HG02943 (cell line): ENCODE measurements around the gene TSPAN4.

Experiments
- ATAC-seq: cut with Tn5 transposase; IDR thresholded peaks from one replicate; pipeline ENCODE4 v1.9.1; 2021; ENCODE audit warnings: mild to moderate bottlenecking, low read depth, moderate library complexity; ENCODE audit not compliant: unreplicated experiment

The TSPAN4 gene

DNA sequence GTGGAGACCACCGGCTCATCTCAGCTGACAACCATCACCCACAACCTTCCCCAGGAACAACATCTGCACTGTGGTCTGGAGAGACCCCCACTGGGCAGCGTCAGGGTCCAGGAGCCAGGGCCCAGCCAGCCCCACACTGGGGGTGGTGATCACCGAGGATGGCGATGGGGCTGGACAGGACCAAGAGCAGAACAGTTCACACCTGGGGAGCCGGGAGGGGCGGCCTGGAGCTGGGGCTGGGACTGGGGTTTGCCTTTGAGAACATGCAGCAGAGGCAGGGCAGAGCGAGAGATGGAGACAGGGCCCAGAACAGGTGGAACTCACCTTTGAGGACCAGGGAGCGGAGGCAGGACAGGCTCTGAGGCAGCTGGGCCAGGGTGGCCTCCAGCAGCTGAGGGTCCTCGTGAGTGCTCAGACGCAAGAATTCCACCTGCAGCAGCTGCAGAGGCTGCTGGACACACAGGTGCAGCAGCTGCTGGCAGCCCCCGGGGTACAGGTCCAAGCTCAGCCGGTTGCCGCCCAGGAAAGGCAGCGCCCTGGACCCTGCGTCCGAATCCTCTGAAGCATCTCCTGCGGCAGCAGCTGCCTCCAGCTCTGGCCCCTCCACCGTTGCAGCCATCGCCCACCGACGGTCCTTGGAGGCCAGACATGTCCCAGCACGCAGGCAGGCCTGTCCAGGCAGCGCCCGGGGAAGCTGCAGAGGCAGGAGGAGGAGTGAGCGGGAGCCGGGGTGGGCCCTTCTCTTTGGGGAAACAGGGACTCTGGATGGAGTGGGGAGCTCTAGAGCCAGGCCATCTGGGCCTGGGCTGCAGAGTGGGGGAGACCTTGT lies 38.7 kb upstream of the TSPAN4 start:
- ATAC-seq = no peak

DNA sequence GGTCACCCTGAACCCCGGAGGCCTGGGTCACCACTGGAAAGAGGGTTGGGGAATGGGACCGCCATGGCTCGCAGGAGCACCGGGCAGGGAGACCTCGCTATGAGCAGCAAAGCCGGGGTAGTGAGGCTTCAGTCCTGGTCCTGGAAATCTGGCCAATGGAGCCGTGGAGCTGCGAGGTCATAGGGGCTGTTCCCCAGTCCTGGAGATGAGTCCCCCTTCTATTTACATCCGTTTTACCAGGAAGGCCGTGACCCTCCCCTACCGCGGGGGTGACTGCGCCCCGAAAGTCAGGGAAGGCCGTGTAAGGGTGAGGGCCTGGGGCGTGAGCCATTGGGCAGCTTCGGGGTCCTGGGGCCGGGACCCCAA lies 38.1 kb upstream of the TSPAN4 start:
- ATAC-seq = no peak

DNA sequence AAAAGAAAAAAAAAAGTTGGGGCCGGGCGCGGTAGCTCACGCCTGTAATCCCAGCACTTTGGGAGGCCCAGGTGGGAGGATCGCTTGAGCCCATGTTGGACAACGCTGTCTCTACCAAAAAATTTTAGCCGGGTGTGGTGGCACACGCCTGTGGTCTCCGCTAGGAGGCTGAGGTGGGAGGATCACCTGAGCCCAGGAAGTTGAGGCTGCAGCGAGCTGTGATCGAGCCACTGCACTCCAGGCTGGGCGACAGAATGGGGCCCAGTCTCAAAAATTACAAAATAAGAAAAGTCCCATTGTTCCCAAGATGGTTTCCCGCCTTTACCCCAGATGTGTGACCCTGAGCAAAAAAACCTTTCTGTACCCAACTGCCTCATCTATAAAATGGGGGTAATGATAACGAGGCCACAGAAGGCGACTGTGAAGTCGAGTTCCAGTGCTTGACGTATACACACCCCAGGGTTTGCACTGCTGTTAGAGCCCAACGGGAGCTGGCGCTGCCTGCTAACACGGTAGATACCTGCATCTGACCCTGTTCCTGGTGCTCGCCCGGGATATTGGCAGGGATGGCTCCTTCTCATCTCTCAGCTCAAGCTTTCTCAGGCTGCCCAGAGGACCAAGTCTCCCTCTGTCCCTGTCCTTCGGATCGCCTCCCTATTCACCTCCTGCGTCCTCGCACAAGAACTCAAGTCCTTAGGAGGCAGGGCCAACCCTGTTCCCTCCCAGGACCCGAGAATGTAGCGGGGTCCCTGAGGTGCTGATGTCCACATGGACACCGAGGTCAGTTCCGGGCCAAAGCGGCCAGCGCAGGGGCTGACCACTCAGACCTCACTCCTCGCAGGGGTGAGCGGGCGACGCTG lies 34.0 kb upstream of the TSPAN4 start:
- ATAC-seq = no peak

DNA sequence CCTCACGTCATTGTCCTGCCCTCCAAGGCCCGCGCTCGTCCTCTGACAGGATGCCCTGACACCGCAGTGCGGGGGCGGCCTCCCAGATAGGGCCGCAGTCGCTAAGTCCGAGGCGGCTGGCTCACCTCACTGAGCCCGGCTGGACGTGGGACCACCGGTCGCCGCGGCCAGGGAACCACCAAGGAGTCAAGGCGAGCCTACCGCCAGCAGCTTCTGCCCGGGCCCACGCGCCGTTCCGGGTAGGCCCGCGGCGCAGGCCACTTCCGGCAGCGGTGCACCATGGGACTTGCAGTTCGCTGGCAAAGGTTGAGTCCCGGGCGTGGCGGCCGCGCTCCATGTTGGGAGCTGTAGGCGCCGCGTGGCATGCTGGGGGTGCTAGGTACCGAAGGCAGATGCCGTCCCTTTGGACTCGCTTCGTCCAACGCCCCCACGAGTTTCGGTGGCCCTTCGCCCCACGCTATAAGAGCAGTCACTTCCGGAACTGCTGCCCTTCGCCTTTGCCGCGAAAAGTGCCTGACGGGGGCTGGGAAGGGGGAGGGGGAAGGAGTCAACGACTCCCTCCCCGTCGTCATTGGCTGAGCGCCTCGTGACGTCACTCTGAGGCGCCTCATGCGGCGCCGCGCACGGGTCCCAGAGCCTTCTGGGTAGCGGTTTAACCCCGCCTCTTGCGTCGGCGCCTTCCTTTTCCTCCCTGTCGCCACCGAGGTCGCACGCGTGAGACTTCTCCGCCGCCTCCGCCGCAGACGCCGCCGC lies 33.2 kb upstream of the TSPAN4 start, which contains the start of gene RPLP2:
RPLP2 (plus strand) TSS at position 681 of the 753 bp plus-strand sequence. CDS start 268 bp downstream, outside the sequence.
- ATAC-seq = peak; percentile 71

DNA sequence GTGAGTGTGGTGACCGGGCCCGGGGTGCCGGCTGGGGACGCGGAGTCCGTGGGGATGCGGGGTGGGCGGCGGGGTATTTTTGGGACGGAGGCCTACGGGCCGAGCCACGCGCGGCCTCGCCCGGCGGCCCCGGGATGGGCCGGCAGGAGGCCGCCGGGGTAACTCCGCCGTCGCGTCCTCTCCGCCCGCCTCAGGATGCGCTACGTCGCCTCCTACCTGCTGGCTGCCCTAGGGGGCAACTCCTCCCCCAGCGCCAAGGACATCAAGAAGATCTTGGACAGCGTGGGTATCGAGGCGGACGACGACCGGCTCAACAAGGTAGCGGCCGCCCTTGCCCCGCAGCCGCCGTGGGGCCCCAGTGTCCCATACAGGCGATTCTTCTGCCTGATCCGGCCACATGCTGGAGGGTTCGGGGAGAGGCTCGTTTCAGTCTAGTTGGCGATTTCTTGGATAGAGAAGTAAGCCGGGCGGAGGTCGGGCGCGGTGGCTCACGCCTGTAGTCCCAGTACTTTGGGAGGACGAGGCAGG lies 32.5 kb upstream of the TSPAN4 start:
- ATAC-seq = no peak

DNA sequence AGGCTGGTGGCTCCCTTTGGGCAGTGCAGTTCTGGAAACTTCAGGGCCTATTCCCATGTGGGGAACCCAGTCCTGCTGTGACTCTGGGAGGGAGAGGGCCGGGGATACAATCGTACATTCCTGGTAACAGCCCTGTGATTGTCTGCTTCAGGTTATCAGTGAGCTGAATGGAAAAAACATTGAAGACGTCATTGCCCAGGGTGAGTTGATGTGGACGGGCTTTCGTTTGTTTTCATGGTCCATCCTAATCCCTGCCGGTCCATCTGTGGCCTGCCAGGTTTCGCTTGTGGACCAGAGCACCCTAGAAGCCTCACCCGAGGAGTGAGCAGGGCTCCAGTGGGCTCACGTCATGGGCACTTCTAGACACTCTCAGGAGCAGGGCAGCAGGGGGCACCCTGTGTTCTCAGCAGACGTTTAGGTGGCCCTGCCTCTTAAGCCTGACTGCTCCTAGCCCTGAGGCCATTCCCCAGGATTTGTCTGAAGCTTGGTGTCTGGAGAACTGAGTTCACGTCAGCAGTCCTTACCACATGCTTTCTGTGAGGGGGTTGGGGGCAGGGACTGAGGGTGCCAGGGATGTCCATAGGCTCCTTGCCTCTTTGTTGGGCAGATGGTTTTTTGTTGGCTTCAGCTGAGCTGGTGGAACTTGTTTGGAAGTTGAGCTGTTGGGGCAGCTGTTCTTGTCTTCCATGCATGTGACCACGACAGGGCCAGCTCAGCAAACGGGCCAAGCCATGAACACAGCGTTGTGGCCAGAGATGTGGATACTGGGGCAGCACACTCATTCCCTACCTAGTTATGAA lies 31.0 kb upstream of the TSPAN4 start:
- no peak for ATAC-seq

DNA sequence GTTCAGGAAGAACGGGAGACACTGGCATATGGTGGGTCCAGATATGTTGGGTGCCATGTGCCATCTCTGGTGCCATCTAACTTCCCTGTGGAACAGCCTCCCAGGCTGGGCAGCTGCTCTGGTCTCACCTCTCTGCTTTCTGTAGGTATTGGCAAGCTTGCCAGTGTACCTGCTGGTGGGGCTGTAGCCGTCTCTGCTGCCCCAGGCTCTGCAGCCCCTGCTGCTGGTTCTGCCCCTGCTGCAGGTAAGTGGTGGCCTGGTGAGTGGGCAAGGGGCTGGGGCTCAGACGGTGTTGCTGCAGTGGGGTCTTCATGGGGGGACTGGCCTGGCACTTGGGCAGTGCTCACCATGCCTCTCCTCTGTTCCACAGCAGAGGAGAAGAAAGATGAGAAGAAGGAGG lies 30.3 kb upstream of the TSPAN4 start:
- no peak for ATAC-seq

DNA sequence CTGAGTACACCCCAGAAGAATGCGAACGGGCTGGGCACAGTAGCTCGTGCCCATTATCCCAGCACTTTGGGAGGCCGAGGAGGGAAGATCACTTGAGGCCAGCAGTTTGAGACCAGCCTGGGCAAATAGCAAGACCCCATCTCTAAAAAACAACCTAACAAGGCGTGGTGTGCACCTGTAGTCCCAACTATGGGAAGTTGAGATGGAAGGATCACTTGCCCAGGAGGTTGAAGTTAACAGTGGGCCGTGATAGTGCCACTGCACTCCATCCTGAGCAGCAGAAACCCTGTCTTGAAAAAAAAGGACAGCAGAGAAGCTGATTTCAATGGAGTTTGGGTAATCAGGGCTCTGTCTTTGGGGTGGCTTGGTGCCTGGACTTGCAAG lies 29.6 kb upstream of the TSPAN4 start:
- ATAC-seq = no peak

DNA sequence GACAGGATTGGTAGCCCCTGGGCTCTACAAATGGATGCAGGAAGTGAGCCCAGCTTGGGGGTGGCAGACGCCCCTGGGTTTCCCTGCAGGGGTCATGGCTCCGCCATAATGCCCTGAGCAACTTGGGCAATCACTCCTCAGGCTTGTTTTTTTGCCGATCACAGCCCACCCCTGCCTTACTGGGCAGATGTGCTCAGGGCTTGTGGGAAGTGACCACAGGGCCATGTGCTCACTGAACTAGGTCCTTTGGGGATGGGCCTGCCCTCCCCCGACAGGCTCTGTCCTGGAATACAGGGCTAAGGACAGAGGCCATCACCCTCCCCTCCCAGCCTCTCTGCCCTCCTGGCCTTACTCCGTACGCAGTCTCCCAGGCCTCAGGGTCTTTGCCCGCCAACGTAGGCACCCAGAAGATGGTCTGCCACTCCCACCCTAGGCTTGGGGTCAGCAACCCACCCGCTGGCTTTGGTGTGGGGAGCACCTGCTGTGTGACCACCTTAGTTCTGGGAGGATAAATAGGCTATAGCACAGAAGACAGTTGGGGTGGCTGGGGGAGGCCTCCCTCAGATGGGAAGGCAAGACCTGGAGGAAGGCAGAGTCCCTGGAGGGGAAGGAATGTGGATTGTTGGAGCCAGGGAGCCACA lies 29.1 kb upstream of the TSPAN4 start:
- no peak for ATAC-seq

DNA sequence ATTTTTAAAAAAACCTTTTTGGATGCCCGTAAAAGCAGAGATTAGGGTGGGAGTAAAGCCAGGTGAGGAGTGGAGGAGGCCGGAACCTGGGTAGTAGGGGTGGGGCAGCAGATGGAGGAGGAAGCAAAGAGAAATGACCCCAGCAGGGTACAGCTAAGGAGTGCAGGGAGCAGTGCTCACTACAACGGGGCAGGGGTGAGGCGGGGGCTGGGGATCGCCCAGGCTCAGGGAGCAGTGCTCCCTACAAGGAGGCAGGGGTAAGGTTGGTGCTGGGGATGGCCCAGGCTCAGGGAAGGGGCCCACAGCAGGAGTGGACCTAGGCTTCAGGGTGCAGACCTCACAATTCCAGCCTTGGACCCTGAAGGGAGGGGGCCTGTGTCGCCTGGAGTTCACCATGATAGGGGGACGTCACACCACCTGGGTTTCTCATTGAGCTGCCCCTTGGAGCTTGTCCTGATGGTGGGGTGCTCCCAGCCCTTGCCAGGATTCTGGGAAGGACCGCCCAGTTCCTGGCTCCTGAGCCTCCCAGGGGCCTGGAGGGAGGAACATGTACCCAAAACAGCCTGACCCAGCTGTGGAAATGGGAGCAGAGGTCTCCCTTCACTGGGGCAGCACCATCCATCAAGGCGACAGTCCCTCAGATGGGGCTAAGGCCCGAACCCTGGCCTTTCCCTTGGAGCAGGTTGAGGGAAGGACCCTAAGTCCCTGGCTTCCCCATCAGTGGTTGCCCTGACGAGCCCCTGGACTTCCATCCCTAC lies 26.8 kb upstream of the TSPAN4 start:
- ATAC-seq = no peak

DNA sequence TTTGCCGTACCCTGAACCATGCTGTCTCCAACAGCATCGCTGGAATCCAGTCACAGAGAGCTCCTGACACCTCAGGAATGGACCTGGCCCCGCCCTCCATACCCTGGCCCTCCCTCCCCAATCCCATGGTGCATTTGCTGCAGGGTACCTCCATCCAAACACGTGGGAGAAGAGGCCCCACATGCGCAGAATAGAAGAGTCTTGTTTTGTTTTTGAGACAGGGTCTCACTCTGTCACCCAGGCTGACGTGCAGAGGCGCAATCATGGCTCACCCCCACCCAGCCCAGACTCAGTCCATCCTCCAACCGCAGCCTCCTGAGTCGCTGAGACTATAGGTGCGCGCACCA lies 26.2 kb upstream of the TSPAN4 start:
- no peak for ATAC-seq

DNA sequence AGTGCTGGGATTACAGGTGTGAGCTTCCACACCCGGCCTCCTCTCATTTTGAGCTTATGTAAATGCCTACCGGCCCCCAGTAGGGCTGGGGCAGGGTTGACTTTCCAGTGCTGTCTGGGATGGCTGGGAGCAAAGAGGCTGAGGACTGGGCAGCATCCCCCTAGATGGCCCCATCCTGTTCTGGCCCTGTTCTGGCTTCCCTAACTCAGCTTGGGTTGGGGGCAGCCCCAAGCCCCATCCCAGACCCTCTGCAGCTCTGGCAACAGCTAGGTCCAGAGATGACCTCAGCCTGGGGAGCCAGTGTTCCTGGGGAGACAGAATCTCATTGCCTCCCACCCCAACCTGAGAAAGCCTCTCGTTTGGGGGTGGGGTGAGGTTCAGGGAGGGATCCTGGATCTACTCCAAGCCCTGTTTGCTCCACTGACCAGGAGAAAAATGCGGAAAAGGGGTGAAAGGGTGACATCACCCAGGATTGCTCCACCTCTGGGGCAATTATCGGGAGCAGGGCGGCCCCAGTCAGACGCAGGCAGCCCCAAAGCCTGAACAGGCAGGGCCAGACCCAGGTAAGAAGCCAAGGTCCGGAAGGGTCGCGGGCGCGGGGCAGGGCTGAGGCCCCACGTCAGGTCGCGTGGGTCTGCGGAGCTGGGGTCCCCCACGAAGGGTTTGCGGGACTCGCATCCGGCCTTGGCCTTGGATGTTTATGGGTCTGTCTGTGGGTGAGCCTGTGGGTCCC lies 24.1 kb upstream of the TSPAN4 start, which contains the start of gene PNPLA2:
PNPLA2 (plus strand) TSS at position 519 of the 733 bp plus-strand sequence. CDS start 805 bp downstream, outside the sequence.
- no peak for ATAC-seq

DNA sequence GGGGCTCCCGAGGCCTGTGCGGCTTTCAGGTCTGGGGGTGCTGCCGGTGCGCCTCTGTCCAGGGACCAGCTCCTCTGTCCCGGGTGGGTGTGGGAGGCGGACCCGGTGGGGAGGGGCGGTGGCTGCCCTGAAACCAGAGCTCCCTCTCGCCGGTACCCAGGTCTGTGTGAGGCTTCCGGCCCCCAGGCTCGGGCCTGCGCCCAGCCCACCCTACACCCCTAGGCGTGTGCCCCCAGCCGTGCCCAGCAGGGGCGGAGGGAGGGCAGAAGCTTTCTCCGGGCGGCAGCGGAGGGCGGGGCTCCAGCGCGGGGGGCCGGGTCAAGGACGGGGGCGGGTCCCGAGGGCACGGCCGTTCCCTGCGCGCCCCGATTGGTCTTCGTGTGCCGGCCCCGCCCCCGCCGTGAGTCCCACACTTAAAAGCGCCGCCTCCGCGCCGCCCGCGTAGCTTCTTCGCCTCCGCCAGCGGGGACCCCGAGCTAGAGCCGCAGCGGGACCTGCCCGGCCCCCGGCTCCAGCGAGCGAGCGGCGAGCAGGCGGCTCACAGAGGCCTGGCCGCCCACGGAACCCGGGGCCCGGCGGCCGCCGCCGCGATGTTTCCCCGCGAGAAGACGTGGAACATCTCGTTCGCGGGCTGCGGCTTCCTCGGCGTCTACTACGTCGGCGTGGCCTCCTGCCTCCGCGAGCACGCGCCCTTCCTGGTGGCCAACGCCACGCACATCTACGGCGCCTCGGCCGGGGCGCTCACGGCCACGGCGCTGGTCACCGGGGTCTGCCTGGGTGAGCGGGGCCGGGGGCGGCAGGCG lies 23.3 kb upstream of the TSPAN4 start:
- peak; percentile 56 for ATAC-seq

DNA sequence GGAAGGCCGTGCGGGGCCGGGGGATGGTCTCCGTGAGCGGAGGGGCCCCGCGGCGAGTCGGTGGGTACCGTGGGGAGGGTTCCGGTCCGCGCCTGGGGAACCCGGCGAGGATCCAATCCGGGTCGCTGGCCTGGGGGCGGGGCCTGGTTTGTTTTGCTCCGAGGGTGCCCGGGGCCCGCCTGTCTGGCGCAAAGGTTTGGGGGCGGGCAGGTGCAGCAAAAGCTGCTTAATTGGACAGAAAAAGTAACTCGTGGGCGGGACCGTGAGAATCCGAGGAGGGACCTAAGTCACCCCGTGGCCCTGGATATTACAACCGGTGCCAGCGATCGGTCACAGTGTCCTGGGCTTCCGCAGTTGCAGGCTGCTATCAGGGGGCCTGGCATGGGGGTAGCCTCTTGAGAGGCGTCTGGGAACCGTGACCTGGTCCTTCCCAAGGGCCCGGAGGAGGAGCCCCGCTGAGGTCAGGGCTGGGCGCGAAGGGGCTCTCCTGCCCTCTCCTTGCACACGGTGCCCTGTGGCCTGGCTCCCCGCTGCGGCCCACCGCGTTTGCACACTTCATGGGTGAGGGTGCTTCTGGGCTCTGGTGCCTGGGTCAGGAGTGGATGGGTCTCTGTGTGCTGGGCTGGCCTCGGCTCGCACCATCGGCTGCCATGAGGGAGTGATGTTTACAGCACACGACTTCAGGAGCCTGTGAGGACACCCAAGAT lies 22.6 kb upstream of the TSPAN4 start:
- ATAC-seq = peak; percentile 53

DNA sequence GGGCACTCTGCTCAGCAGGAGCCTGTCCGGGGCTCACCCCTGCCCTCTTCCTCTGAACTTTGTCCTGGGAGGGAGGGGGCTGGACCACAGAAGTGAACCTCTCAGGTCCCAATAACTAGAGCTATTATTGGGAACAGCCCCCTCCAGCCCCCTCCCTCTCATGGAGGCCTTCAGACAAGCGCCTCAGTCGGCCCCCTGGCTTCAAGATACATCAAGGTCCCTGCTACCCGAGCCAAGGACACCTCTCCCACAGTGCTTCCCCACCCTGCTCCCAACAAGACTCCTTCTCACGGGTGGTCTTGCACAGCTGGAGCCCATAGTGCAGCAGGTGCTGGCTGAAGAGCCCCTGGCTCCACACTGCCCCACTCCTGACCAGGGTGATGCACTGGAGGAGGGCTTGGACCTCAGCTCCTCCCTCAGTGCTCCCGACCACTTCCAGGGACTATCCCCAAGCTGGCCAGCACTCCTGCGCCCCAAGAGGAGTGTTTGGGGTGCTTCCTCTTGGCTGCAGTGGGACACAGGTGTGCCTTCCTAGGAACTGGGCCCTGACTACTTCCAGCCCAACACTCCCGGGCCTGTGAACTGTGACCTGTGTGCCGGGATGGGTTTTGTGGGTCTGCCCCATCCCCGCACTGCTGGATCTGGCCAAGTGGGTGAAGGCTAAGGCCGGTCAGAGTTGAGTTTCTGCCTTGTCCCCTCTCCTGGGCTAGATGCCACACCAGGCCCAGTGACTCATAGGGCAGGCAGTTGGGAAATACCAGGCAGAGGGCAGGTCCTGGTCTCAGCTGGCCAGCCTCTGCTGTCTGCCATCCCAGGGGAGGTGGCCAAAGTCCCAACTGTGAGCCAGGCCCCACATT lies 21.8 kb upstream of the TSPAN4 start:
- ATAC-seq = no peak
